Dedifferentiated amniotic fluid mesenchymal stem cell (primary cell): Measurements from ENCODE around the gene SAMD4B.
A peak's percentile ranks its signal among the peaks of the same experiment; 100 is the strongest.

Experiments
- DNase-seq: peaks from one replicate; pipeline ENCODE4 v3.0.0-alpha.2; 2016; ENCODE audit errors: extremely low spot score

The SAMD4B gene

DNA sequence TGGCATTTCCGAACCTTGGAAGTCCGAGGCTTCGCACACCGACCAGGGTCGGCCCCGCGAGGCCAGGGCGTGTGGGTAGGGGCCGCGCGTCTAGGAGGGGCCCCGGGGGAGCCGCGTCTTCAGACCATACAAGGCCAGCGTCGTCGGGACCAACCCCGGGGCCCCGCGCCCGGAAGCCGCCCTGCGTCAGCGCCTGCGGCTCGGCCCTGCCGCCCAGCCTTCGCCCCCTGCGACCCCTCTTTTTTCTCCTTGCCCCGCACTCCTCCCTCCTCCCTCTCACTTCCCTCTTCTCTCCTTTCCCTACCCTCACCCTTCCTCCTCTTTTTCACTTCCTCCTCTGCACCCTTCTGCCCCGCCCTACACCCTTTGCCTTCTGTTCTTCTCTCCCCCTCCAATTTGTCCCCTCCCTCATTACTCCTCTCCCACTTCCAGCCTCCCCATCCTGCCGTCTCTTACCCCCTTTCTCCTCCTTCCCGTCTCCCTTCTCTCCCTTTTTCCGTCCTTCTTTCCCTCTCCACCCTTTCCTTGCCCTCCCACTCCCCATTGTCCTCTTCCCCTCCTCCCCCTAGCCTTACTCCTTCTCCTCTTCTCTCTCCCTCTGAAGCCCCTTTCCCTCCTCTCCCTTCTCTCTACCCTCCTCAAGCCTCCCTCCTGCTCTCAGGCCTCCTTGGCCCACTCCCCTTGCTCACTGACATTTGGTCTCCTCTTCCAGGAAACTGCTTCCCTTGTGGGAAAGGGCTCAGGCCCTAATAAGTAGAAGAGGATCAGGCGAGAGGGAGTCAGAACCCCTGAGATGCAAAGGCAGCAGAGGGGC lies 68.0 kb downstream of the SAMD4B start:
- peak; percentile 32 for DNase-seq

DNA sequence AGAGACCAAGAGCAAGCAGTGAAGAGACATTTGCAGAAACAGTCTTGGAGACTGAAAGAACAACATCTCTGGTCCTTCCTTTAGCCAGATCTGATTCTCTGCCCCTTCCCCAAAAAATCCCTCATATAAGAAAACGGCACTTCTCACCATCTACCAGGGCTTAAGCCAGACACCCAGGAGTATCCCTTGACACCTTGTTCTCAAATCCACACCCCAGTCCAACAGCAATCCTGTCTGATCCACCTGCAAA lies 68.5 kb downstream of the SAMD4B start:
- no peak for DNase-seq

DNA sequence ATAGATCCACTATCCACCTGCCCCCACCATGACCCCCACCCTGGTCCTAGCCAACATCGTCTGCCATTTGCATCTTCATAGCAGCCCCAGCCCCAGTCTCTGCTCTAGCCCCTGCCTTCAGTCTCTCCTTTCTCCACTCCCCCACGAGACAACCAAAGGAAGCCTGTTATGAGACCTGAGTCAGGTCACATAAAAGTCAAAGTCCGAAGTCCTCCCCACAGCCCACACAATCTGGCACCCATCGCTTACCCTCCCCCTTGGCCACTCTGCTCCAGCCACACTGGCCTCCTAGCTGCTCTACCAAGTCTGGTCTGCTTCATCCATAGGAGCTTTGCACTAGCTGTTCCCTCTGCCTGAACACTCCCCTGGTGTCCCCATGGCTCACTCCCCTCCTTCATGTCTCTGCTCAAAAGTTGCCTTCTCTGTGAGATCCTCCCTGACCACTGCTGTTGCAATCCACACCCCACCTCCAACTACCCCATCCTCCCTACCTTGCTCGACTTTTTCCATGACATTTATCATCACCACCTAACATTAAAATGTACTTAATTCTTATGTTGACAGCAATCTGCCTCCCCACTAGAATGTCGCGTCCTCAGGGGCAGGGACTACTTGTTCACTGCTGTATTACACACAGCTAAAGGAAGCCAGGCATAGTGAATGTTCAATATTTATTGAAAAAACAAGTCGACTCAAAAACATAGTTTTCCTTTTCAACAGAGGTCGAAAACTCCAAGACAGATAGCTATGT lies 69.0 kb downstream of the SAMD4B start:
- DNase-seq: no peak

DNA sequence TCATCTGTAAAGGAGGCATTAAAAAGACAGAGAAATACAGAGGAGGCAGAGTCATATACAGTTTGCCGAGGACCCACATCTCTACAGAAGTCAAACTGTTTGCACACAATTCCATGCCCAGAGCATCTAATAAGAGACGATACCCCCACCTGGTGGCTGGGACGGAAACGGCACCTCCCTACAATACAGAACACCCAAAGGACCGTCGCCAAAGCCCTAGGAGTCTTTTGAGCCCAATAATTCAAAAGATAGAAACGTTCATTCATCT lies 69.5 kb downstream of the SAMD4B start:
- DNase-seq: peak; percentile 97

DNA sequence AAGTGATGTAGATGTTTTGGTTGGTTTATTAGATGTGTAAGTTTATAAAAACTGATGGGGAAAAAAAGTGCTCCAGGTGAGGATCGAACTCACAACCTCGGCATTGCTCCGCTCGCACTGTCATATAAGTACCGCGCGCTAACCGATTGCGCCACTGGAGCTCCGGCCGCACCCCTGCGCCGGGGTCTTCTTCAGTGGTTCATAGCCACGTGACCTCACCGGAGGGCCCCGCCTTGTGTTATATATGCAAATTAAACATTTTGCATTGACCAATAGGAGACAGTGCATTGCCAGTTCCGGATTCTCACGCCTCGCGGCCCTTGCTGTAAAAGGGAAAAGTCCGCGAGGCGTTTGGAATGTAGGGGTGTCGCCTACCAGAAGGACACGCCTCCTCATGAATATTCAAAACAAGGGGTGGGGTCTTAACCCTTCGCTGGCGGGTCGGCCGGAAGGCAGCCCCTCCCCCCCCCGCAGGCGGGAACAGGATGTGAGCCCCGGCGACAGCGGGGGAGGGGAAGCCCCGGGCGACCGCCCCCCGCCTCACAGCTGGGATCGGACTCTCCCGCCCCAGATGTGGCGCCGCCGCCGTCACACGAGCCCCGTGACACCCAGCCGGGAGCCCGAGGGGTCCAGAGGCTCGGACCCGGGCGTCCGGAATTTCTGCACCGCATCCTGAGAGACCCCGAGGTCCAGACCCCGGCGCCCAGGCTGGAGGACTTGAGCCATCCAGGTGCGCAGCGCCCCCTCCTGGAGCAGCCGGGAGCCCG lies 70.1 kb downstream of the SAMD4B start, which contains the start of gene PLEKHG2:
Gene PLEKHG2, plus strand, starts transcription at position 570 of the 767 bp plus-strand sequence. CDS start 1,418 bp downstream, outside the sequence.
- DNase-seq: peak; percentile 100

DNA sequence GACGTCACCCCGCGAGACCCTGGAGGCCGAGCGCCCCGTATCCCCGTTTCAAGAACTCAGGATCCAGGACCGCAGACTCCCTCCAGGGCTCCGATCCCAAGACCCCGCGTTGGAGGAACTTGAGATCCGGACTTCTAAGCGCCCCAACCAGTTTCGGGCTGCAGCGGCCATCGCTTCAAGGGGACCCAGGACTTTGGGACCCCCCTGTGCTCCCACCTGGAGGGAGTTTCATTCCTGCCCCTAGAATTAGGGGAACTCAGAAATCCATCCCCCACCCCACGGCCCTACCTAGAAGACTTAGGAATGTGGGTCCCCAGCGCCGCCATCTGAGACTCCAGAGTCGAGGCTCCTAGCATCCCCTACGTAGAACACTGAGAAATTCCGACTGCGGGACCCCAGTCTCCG lies 70.6 kb downstream of the SAMD4B start:
- no peak for DNase-seq

DNA sequence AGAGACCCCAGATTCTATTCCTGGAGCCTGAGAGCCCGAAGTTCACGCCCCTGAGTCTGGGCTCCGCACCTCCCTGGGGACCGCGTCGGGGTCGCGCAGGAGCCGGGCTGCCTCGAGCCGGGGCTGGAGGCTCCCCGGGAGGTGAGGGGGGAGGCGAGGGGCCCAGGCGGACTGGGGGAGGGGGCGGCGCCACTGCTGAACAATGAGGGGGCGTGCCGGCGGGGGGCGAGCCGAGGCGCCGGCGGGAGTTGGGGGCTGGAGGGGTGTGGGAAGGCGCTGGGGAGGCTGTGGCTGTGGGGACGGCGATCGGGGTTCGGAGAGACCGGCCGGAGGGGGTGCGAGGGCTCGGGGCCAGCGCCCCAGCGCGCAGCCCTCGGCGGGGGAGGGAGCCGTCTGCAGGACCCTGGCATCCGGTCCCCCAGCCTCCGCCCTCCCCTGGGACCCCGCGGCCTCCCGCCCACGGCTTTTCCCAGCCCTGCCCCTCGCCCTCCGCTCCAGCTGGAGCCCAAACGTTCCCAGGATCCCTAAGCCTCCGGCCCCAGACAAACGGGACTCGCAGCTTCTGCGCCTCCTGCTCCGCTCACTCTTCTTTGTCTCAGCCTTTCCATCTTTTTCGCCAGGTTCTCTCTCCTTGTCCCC lies 71.2 kb downstream of the SAMD4B start:
- peak; percentile 29 for DNase-seq

DNA sequence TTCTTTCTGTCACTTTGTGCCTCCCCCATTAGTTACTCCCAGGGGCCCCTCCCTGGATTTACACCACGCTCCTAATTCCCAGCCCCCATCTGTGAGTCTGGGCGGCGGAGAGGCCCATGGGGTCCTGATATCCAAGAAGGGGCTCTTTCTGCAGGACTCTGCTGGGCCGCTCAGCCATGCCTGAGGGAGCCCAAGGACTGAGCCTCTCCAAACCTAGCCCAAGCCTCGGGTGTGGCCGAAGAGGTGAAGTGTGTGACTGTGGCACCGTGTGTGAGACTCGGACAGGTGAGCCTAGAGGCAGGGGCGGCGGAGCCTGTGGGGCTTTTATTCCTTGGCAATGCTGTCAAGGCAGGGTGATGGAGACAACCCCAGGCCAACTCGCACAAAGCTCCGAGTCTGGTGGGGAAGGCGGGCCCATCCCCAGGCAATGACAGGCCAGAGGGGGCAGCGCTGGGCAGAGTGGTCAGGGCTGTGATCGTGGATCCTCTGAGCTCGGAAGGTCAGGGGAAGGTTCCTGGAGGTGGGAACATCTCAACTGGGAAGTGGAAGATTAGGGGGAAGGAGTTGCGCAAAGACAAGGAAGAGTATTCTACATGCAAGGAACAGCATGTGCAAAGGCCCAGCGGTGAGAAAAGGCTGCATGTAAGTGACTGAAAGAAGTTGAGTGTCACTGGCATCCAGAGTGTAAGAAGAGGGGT lies 71.8 kb downstream of the SAMD4B start:
- no peak for DNase-seq

DNA sequence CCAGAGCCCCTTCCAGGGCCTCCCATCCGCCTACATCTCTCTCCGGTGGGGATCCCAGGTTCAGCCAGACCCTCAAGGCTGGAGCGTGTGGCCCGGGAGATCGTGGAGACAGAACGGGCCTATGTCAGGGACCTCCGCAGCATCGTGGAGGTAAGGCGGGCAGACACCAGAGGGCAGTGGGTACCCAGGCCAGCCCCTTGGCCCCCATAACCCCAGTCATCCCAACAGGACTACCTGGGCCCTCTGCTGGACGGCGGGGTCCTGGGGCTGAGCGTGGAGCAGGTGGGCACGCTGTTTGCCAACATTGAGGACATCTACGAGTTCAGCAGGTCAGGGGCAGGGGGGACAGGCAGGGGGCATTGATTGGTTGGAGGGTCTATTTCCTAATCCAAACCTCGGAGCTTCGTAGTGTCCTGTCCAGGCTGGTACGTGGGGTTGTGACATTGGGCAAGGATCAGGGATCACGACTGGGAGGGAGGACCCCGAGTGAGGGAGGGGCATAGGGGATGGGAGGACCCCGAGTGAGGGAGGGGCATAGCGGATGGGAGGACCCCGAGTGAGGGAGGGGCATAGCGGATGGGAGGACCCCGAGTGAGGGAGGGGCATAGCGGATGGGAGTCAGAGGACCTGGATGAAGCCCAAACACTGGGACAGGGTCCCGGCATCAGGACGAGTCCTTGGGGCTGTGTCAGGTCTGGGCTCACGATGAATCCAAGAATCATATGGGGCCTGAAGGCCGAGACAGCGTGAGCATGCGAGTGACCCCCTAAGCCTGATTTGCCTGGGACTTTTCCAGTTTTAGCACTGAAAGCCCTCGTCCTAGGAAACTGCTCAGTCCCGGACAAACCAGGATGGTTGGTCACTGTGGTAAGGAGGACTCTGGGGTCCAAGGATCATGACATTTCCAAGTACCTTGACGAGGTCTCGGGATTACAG lies 73.2 kb downstream of the SAMD4B start:
- no peak for DNase-seq

DNA sequence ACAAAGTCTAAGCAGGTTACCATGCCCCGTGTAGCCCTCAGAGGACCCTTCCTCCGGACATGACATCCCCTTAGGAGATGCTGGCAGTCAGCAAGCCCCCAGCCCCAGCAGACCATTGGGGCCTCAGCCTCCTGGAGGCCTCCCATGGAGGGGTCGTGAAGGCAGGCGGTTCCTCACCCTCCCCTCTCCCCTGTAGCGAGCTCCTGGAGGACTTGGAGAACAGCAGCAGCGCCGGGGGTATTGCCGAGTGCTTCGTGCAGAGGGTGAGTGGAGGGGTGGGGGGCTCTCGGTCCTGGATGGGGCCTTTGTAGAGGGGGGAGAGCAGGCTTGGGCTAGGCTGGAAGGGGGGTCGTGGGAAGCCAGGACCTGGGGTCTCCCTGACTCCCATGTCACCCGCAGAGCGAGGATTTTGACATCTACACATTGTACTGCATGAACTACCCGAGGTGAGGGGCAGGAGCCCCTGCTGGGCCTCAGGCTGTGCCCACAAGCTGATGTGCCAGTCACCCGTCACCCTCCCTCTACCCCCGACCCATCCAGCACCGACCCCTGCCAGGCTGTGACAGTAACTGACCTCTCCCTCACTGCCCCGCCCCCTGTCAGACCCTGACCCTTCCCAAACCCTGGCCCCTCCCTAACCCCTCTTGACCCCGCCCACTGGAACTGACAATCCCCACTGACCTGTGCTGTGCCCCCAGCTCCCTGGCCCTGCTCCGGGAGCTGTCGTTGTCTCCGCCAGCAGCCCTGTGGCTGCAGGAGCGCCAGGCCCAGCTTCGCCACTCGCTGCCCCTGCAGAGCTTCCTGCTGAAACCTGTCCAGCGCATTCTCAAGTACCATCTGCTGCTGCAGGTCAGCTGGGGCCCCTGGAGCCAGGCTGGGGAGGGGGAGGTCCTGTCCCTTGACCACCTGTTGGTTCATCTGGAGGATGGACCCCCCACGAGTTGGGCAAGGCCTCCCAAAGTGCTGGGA lies 74.2 kb downstream of the SAMD4B start:
- no peak for DNase-seq

DNA sequence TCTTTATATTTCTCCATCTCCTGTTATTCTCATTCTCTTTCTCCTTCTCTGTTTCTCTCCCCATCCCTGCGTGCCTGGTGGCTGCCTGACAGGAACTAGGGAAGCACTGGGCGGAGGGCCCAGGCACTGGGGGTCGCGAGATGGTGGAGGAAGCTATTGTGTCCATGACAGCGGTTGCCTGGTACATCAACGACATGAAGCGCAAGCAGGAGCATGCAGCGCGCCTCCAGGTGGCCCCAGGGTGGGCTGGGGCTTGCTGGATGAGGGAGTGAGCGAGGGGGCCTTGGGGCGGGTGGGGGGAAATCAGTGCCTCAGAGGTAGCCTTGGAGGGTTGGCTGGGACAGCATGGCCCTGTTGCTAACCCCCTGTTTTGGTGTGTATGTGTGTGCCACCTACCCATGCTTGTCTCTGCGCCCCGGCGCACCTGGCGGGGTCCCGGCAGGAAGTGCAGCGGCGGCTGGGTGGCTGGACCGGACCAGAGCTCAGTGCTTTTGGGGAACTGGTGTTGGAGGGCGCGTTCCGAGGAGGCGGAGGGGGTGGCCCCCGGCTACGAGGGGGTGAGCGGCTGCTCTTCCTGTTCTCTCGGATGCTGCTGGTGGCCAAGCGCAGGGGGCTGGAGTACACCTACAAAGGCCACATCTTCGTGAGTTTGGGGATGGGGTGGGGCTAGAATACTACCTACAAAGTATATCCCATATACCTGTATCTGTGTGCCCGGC lies 75.4 kb downstream of the SAMD4B start:
- no peak for DNase-seq

DNA sequence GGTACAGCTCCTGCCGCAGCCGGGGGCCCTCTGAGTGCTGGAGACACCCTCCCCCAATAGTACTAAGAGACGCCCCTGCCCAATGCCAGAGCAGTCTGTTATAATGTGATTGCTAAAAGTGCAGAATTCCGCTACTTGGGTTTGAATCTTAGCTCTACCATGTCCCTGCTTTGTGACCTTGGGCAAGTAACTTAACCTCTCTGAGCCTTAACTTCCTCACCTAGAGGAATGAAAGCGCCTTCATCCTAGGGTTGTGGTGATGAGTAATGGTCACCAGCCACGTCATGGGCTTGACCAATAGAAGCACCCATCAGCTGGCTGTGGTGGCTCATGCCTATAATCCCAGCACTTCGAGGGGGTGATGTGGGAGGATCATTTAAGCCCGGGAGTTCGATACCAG lies 76.8 kb downstream of the SAMD4B start:
- DNase-seq: no peak

DNA sequence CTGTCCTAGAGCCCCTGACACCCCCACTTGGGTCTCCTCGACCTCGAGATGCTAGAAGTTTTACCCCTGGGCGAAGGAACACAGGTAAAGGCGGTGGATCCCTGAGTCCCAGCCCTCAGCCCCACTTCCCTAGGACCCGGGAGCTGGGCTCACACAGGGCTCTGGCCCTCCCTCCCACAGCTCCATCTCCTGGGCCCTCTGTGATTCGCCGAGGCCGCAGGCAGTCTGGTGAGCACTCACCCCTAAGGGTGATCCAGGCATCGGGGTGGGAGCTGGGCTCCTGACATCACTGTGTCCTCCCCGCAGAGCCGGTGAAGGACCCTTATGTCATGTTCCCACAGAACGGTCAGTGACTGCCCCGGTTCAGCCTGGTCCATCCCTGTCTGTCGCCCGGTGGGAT lies 78.5 kb downstream of the SAMD4B start:
- no peak for DNase-seq

DNA sequence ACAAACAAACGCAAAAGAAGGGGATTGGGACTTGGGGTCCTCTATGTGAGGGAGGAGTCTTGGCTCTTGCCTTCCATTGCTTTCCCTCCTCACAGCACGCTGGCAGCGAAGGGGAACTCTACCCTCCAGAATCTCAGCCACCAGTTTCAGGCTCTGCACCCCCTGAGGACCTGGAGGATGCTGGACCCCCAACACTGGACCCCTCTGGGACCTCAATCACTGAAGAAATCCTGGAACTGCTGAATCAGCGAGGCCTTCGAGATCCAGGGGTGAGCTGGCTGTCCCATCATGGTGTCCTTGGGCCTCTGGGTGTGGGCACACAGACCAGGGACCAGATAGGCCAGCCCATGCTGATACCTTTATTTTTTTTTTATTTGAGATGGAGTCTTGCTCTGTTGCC lies 79.8 kb downstream of the SAMD4B start:
- DNase-seq: no peak

DNA sequence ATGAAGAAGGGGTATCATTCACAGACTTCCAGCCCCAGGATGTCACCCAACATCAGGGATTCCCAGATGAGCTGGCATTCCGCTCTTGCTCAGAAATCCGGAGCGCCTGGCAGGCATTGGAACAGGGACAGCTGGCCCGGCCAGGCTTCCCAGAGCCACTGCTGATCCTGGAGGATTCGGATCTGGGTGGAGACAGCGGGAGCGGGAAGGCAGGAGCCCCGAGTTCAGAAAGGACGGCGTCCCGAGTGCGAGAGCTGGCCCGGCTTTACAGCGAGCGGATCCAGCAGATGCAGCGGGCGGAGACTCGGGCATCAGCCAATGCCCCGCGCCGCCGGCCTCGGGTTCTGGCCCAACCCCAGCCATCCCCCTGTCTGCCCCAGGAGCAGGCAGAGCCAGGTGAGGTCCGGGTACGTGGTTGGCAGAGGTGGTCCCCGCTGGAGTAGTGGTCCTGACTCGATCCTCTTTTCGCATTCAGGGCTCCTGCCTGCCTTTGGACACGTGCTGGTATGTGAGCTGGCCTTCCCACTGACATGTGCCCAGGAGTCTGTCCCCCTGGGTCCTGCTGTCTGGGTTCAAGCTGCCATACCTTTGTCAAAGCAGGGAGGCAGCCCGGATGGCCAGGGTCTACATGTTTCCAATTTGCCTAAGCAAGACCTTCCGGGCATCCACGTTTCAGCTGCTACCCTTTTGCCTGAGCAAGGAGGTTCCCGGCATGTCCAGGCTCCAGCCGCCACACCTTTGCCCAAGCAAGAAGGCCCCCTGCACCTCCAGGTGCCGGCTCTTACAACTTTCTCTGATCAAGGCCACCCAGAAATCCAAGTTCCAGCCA lies 81.3 kb downstream of the SAMD4B start:
- no peak for DNase-seq

DNA sequence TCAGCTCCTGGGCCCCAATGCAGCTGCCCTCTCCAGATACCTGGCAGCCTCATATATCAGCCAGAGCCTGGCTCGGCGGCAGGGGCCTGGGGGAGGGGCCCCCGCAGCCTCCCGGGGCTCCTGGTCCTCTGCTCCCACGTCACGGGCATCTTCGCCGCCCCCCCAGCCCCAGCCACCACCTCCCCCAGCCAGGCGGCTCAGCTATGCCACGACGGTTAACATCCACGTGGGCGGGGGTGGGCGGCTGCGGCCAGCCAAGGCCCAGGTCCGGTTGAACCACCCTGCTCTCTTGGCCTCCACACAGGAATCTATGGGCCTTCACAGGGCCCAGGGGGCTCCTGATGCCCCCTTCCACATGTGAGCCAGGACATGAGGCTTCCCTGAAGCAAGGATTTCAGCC lies 82.7 kb downstream of the SAMD4B start:
- no peak for DNase-seq

DNA sequence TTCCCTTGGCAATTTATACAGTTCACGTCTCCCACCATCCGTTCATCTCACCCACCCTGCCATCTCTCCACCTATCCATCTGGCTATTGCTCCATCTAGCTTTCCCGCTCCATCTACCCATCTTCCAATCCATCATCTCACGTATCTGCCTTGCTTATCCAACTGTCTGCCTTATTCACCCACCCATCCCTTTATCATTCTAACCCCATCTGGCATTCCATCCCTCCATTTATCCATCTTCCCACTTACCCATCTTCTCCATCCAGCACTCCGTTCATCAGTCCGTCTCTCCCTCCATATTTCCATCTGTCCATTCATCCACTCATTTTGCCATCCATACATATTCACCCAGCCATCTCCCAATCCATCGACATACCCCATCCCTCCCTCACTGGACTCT lies 83.5 kb downstream of the SAMD4B start:
- no peak for DNase-seq

DNA sequence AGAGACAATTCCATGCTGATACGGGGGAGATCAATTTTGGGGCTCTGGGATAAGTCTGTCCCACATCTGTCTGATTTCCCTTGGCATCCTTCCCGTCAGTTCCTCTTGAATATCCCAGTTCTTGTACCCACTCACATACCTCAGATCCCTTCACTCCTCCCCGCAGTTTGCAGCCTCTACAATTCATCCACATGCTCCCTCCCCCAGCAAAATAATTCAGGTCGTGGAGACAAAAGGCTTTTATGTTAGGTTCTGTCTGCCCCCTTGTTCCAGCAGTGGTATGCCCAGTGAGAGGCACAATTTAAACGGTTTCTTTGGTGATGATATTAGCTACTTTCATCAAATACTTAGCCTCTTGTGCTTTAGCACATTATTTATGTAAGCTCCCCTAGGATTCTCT lies 83.9 kb downstream of the SAMD4B start:
- DNase-seq: no peak
